Raji (cell line): Measurements from ENCODE around the gene ELOF1.
A peak's percentile ranks its signal among the peaks of the same experiment; 100 is the strongest.

Experiments used
- POLR2A ChIP-seq: IDR thresholded peaks from 2 replicates; pipeline ENCODE4 v1.6.1; 2011; ENCODE audit warnings: low read depth, low read length, control low read depth; ENCODE audit not compliant: insufficient read depth

The ELOF1 gene

GRCh38 chr19:11576227-11576626, 17.2 kb upstream of the ELOF1 start:
- TF ChIP-seq POLR2A, result no peak

- TF ChIP-seq POLR2A, result no peak
Measured at GRCh38 chr19:11574689-11575088, 15.7 kb upstream of the ELOF1 start.

GRCh38 chr19:11570039-11570462, 11.0 kb upstream of the ELOF1 start:
- TF ChIP-seq POLR2A, result no peak

- TF ChIP-seq POLR2A, result no peak
Measured at GRCh38 chr19:11566164-11566563, 7.1 kb upstream of the ELOF1 start.

GRCh38 chr19:11563532-11563931, 4.5 kb upstream of the ELOF1 start:
- no peak for TF ChIP-seq POLR2A

GRCh38 chr19:11560404-11561051, 1.5 kb upstream of the ELOF1 start:
- TF ChIP-seq POLR2A, result 0 out of 2 replicates have a peak, but pooled peaks have one; percentile 20

- no peak for TF ChIP-seq POLR2A
Measured at GRCh38 chr19:11556634-11557420, 2.2 kb downstream of the ELOF1 start.

DNA sequence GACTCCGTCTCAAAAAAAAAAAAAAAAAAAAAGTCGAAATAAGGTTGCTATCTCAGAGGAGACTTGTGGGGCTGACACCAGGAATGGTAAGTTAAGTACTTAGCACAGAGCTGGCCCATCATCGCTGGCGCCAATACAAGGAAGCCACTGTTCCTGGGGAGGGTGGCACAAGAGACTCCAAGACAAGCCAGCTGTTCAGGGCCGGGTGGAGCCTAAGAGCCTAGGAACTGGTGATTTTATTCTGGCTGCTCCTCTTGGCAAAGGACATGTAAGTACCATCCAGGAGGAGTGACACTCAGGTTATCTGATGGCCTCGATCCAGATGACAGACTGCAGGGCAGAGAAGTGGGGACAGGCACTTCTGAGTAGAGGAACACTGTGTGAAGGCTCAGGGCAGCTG, 3.8 kb downstream of the ELOF1 start:
- TF ChIP-seq POLR2A, result no peak

- no peak for TF ChIP-seq POLR2A
Measured at GRCh38 chr19:11554160-11554559, 4.9 kb downstream of the ELOF1 start.

- TF ChIP-seq POLR2A, result no peak
Measured at GRCh38 chr19:11552666-11553372, 6.2 kb downstream of the ELOF1 start.

DNA sequence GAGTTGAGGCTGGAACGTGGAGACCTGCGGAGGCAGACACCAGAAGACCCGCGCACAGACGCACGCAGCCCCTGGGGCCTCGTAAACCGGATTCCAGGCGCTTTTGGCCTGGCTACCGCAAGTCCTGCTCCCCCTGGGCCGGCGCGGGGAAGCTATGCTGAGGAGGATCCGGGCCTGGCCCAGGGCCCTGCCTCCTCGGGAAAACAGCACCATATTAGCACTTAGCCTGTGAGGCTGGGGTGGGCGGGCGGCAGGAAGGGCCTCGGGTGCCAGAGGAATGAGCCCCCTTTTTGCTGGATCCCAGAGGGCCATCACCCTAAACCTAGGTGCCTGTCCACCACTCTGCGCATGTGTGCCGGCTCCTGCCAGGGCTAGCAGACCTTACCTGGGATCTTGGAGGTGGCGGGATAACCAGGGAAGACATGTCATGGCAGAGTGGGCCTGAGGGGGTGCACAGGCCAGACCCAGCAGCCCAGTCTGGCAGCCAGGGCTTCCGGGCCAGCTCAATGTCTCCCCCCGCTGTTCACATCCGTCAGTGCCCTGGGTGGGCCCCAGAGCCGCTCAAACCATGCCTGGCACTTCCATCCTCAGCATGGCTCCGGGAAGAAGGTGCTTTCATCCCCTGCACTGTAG, 7.3 kb downstream of the ELOF1 start:
- no peak for TF ChIP-seq POLR2A

DNA sequence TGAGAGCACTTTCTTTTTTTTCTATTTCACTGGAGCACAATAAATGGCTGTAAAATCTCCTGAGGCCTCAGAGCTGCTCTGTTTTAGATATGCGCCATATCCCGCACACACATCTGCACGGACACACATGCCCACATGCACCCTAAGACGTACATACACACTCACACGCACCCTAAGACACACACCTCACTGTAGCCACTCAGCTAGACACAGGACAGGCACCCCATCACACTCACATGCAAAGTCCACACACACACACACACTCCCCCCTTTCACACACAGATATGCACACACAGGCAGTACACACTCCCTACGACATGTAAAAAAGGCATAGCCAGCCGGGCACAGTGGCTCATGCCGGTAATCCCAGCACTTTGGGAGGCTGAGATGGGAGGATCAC, 8.8 kb downstream of the ELOF1 start:
- TF ChIP-seq POLR2A, result no peak

GRCh38 chr19:11549386-11549953, 9.6 kb downstream of the ELOF1 start:
- TF ChIP-seq POLR2A, result no peak

GRCh38 chr19:11547929-11548700, 10.9 kb downstream of the ELOF1 start:
- no peak for TF ChIP-seq POLR2A
